ENCODE data around the gene GMFB.

Gene GMFB

DNA sequence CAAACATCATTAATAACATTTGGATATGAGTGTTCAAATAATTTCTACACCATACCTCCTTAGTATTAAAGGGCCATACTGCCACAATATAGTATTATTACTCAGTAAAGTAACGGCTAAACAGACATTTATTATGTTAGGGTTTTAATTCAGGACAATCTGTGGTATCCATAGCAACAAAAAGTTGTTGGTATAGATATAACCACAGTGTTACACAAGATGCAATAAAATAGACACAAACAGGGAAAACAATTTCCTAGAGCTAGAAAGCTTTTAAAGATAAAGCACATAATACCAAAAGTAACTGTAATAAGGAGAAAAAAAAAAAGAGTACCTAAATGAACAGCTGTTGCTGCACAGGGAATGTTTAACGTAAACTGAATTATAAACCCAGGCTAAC is 63.7 kb downstream of the GMFB start:
- no peak for DNase-seq
